ENCODE data around the gene PLOD3.

- TF ChIP-seq, protein P1, sequence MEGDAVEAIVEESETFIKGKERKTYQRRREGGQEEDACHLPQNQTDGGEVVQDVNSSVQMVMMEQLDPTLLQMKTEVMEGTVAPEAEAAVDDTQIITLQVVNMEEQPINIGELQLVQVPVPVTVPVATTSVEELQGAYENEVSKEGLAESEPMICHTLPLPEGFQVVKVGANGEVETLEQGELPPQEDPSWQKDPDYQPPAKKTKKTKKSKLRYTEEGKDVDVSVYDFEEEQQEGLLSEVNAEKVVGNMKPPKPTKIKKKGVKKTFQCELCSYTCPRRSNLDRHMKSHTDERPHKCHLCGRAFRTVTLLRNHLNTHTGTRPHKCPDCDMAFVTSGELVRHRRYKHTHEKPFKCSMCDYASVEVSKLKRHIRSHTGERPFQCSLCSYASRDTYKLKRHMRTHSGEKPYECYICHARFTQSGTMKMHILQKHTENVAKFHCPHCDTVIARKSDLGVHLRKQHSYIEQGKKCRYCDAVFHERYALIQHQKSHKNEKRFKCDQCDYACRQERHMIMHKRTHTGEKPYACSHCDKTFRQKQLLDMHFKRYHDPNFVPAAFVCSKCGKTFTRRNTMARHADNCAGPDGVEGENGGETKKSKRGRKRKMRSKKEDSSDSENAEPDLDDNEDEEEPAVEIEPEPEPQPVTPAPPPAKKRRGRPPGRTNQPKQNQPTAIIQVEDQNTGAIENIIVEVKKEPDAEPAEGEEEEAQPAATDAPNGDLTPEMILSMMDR (IDR thresholded peaks at IDR 0.05), result no peak
- no peak for TF ChIP-seq POLR2A (IDR thresholded peaks at IDR 0.05)
Observed at GRCh38 chr7:101231644-101232043, 14.3 kb upstream of the PLOD3 start.
